GM18870 (cell line): ENCODE results near the gene KRTAP10-9.
"Not testable (repeated sequence)": the region's sequence is repeated elsewhere in the genome, so short reads cannot be mapped to it uniquely, and the experiment has no call there.

Experiments
- ATAC-seq: cut with Tn5 transposase; IDR thresholded peaks from one replicate; pipeline ENCODE4 v1.9.1; 2021; ENCODE audit warnings: moderate library complexity; ENCODE audit not compliant: unreplicated experiment

The KRTAP10-9 gene

GRCh38 chr21:44594406-44594916 is 32.4 kb upstream of the KRTAP10-9 start:
- ATAC-seq: no peak

DNA sequence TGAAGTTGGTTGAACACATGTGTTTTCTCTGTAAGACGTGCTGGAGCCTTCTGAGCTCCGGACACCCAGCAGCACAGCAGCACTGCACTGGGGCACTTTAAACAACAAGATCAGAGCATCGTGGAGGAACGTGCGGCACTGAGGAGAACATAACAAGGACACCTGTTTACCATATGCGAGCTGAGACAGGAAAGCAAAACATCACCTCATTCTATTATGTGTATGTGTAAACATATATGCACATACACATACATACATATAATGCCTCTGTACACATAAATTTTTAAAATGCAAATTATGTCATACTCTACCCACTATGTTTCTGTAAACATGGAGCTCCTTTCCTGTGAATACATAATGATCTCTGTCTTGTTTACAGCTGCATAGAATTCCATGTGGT is 31.4 kb upstream of the KRTAP10-9 start:
- no peak for ATAC-seq

DNA sequence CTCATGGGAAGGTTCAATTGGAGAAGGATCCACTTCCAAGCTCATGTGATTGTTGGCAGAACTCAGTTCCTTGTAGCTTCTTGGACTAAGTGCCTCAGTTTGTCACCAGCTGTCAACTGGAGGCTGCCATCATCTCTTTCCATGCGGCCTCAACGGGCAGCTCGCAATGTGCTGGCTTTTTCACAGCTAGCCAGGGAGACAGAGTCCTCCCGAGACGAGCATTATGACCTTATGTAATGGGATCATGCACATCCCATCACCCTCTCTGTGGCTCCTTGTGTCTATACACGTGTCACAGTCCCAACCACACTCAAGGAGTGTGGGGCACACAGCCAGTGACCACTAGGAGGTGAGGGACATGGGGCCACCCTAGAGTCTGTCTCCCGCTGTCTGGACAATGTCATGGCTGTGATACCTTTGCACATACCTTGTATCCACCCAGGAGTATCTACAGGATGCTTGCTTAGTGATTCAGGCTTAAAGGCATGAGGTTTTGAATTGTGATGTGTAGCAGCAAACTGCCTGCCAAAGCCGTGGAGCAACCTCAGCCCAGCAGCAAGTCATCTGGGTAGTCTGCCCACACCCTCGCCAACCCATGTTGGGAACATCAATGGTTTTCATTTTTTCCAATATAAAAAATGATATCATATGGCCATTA is 30.7 kb upstream of the KRTAP10-9 start:
- no peak for ATAC-seq

DNA sequence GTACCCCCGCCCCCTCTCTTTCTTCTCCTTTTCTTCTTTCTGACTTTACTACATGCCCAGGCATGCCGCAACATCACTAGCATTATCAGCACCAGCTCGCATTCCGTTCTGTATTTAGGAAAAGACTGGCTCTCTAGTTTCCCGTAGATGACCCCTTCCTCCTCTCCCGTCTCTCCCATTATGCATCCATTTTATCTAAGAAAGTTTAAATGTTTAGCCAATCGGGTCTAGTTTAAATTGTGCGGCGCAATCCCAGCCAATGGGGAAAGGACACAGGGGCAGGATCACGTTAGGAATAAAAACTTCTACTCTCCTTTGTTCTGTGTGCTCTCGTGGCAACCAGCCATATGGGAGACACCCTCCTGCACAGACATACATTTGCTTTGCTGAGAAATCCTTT is 28.8 kb upstream of the KRTAP10-9 start:
- ATAC-seq: no peak

DNA sequence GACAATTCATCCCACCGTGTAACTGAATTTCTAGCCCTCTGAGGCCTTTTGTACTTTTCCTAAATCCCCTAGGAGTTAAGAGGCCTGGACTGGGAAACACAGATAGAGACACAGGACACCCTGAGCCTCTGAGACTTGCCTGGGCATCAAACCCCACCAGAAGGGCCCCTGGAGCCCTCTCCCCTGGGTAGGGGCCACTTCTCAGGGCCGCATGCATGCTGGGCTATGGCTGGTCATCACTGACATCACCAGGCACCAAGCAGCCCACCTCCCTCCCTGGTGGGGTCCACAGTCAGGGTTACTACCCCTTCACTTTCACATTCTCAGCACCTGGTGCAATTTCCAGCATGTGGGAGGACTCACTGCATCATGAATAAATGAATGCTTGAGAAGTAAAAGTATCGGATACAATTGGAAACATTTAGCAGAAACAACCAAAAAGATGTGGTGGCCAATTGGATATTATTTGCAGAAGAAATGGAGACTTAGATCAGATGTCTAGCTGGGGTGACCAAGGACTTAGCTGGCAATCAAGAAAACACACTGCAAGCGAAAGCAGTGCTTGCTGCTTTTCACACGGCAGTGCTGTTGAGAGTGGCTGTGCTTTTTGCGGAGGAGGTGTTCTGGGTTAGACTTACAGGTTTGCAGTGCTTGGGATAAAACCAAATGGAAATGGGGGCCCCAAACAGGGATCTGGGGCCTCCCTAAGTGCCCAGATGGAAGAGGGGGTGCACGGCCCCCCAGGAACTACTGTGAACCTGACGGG is 27.4 kb upstream of the KRTAP10-9 start:
- no peak for ATAC-seq

GRCh38 chr21:44600118-44600978 is 26.5 kb upstream of the KRTAP10-9 start, which contains the start of gene KRTAP10-7:
Gene KRTAP10-7, plus strand, starts transcription at chr21:44600597. Its CDS starts 25 bp downstream, at chr21:44600622.
- ATAC-seq: not testable (repeated sequence)

GRCh38 chr21:44601091-44601490 is 25.8 kb upstream of the KRTAP10-9 start:
- not testable (repeated sequence) for ATAC-seq

- no peak for ATAC-seq
Observed at GRCh38 chr21:44601596-44602462, 25.1 kb upstream of the KRTAP10-9 start.

DNA sequence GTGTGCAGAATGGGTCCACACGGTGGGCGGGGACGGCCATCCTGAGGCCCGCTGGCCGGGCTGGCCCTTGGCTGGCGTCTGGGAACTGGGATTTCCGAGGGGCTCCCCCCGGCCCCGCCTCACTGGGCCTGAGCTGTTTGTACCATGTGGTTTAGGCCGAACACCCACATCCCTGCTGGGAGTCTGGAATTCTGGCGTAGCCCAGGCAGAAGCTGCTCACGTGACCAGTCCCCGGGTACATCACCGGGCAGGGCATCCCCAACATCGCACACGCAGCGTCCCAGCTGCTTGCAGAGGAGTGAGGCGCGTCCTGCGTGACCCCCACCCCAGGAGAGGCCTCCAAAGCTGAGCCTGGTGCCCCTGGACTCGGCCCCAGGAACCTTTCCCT is 24.4 kb upstream of the KRTAP10-9 start:
- ATAC-seq: no peak

GRCh38 chr21:44603109-44603875 is 23.6 kb upstream of the KRTAP10-9 start:
- ATAC-seq: no peak

- ATAC-seq: no peak
Observed at GRCh38 chr21:44603911-44604310, 23.0 kb upstream of the KRTAP10-9 start.

DNA sequence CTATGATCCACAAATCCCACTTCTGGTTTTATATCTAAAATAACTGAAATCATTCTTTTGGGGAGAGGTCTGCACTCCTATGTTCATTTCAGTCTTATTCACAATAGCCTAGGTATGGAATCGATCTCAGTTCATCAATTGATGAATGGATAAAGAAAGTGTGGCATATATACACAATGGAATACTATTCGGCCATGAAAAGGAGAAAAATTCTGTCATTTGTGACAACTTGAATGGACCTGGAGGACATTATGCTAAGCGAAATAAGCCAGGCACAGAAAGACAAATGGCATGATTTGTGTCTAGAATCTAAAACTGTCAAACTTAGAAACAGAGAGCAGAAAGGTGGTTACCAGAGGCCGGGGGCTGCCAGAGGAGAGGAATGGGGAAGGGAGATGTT is 20.4 kb upstream of the KRTAP10-9 start:
- ATAC-seq: no peak

- no peak for ATAC-seq
Observed at GRCh38 chr21:44609193-44609592, 17.7 kb upstream of the KRTAP10-9 start.

DNA sequence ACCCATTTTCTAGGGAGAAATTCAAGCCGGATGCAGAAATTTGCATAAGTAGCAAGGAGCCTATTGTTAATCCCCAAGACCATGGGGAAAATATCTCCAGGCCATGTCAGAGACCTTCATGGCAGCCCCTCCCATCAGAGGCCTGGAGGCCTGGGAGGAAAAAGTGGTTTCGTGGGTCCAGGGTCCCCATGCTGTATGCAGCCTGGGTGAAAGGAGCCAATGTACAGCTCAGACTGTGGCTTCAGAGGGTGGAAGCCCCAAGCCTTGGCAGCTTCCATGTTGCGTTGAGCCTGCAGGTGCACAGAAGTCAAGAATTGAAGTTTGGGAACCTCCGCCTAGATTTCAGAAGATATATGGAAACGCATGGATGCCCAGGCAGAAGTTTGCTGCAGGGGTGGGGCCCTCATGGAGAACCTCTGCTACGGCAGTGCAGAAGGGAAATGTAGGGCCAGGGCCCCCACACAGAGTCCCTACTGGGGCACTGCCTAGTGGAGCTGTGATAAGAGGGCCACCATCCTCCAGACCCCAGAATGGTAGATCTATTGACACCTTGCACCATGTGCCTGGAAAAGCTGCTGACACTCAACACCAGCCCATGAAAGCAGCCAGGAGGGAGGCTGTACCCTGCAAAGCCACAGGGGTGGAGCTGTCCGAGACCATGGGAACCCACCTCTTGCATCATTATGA is 16.6 kb upstream of the KRTAP10-9 start:
- not testable (repeated sequence) for ATAC-seq

- no peak for ATAC-seq
Observed at GRCh38 chr21:44611551-44611950, 15.3 kb upstream of the KRTAP10-9 start.

DNA sequence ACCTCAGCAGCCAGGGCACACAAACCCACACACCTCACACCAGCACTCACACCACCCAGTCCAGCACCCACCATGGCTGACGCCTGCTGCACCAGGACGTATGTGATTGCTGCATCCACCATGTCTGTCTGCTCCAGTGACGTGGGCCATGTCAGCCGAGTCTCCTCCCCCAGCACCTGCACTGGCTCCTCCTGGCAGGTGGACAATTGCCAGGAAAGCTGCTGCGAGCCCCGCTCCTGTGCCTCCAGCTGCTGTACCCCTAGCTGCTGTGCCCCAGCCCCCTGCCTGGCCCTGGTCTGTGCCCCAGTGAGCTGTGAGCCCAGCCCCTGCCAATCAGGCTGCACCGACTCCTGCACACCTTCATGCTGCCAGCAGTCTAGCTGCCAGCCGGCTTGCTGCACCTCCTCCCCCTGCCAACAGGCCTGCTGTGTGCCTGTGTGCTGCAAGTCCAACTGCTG is 14.8 kb upstream of the KRTAP10-9 start, which contains the start of gene KRTAP10-8:
KRTAP10-8 (plus strand) TSS at position 51 of the 458 bp plus-strand sequence; CDS start at position 73, 22 bp downstream.
- ATAC-seq: no peak

- ATAC-seq: no peak
Observed at GRCh38 chr21:44612669-44613229, 14.1 kb upstream of the KRTAP10-9 start.

GRCh38 chr21:44613386-44614155 is 13.3 kb upstream of the KRTAP10-9 start:
- ATAC-seq: no peak
